HG02678 (cell line): ENCODE results near the gene SIPA1.
A peak's percentile ranks its signal among the peaks of the same experiment; 100 is the strongest.
"Not testable (repeated sequence)": the region's sequence is repeated elsewhere in the genome, so short reads cannot be mapped to it uniquely, and the experiment has no call there.

Experiments
- ATAC-seq: cut with Tn5 transposase; IDR thresholded peaks from one replicate; pipeline ENCODE4 v1.9.1; 2021; ENCODE audit warnings: mild to moderate bottlenecking, moderate library complexity; ENCODE audit not compliant: unreplicated experiment

Gene SIPA1

GRCh38 chr11:65657426-65657825 is 19.5 kb downstream of the SIPA1 start:
- ATAC-seq, result no peak

DNA sequence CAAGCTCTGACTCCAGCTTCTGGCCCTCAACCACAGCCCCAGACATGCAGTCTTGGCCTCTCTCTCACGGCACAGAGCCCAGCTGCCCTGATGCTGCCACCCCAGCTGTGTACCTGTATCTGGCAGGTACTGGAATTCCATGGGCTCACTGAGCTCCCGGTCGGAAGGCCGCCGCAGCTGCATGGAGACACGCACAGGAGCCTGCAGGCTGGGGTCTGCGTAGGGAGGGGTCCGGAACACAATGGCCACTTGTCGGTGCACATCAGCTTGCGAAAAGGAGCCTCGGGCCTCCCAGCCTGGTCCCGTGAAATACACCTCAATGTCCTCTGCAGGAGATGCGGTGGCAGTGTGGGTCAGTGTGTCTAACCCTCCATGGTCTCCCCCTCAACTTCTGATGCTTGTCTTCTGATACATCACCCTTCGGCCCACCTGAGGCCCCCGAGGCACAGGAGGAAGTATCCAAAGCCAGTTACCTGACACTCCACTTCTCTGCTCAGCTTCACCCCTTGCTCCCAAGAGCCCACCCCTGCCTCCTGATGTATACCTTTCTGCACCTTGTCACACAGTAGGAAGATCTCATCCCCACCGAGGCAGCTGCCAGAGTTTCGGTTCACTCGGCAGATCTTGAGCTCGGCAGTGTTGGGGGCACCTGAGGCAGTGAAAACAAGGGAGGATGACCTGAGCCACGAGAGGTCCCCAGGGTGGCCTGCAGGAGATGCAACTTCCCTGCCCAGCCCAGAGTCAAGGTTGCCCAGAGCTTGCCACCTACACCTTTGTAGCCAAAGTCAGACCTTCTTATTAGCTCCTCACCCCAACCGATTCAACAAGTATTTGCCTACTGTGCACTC is 20.5 kb downstream of the SIPA1 start:
- no peak for ATAC-seq

- ATAC-seq, result no peak
Observed at GRCh38 chr11:65660038-65660437, 22.1 kb downstream of the SIPA1 start.

DNA sequence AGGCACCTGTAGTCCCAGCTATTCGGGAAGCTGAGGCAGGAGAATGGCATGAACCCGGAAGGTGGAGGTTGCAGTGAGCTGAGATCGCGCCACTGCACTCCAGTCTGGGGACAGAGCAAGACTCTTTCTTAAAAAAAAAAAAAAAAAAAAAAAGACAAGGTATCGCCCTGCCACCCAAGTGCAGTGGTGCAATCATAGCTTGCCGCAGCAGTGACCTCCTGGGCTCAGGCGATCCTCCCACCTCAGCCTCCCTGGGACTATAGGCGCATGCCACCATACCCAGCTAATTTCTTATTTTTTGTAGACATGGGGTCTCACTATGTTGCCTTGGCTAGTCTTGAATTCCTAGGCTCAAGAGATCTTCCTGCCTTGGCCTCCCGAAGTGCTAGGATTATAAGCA is 23.0 kb downstream of the SIPA1 start:
- ATAC-seq, result not testable (repeated sequence)

GRCh38 chr11:65661599-65662246 is 23.8 kb downstream of the SIPA1 start:
- ATAC-seq, result no peak

- no peak for ATAC-seq
Observed at GRCh38 chr11:65662247-65662798, 24.4 kb downstream of the SIPA1 start.

DNA sequence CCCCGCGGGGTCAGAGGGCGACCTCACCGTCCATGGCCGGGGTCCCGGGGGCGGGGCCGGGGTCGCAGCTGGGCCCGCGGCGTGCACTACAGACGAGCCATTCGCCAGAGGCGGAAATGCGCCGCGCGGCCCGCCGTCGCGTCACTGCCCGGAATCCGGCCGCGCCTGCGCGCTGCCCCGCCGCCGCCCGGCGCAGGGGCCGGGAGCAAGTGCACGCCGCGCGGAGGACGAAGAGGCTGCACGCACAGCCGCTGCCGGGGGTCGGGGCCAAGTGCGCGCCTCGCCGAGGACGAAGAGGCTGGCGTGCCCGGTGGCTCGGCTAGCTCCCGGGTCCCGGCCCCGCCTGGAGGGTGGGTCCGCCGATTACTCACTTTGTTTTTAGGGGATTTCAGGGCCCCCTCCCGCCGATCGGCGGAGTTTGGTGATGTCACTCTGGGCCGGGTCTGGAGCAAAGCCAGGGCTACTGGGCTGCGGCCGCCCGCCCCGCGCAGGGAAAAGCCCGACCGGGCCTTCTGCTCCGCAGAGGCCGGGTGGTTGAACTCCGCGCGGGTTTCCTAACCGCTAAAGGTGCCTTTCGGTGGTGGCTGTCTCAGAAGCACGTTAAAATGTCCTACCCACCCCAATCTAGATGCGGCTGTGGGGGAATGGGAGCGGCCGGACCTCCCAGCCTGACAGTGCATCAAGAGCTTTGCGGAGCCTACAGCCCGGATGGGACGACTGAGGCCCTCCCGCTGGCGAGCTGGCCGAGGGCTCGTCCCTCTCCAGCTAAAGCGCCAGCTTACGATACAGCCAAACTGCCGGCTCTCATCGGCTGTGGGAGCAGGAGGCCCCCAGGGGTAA is 25.1 kb downstream of the SIPA1 start, which contains the start of gene RELA:
Gene RELA, minus strand, starts transcription at position 118 of the 840 bp plus-strand sequence. Its CDS starts 84 bp downstream, at position 34.
- peak; percentile 81 for ATAC-seq

DNA sequence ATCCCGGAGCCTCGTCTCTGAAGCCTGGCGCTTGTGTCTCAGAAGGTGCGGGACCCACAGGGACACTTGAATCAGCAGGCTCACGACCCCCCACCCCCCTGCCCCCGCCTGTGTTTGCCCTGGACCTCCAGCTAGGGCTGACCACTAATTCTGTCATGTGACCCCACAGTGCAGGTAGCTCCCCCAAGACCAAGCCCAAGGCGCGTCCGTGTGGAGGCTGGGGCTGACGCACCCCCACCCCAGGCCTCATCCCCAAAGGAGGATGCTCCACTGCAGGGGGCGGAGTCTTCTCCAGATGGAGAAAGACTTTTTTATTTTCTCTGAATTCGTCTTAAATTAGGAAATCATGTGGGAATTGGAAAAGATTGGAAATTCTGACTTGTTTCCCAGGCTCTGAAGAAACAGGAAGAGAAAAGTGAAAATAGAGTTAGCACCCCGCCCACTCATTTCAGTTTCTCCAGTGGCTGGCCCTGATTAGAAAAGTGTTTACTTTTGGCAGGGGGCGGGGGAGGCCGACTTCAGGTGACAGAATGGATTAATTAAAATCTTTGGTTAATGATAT is 25.8 kb downstream of the SIPA1 start:
- ATAC-seq, result peak; percentile 20

GRCh38 chr11:65672180-65672860 is 34.4 kb downstream of the SIPA1 start:
- ATAC-seq, result no peak

GRCh38 chr11:65672982-65673381 is 35.1 kb downstream of the SIPA1 start:
- no peak for ATAC-seq

DNA sequence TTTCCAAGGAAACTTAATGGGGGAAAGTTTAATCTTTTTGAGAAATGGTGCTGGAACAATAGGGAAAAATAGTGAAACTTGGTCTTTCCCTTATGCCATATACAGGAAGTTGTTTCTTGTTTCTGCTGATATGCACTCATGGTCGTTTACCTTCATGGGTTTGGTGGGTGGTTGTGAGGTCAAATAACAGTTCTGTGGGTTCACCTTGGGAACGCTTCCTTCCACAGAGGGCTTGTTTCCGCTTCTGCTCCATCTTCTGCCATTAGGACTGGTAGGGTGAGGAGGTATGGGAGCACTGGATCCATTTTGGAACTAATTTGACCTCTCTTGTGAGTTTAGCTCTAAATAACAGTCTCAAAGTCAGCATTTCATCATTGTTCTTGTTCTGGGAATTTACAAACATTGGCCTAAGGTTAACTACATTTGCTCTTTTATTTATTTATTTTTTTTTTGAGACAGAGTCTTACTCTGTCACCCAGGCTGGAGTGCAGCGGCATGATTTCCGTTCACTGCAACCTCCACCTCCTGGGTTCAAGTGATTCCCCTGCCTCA is 42.4 kb downstream of the SIPA1 start:
- no peak for ATAC-seq

DNA sequence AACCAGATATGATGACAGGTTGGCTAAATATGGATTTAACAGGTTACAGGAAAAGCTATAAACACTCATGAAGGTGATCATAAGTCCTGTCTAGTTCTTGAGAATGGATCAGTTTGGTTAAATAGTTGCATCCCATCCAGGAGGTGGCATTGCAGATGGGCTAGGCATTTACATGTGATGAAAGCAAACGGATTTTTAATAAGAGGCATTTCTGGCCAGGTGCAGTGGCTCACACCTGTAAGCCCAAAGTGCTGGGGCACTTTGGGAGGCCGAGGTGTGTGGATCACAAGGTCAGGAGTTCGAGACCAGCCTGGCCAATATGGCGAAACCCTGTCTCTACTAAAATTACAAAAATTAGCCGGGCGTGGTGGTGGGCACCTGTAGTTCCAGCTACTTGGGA is 45.6 kb downstream of the SIPA1 start:
- not testable (repeated sequence) for ATAC-seq

- no peak for ATAC-seq
Observed at GRCh38 chr11:65685981-65686380, 48.1 kb downstream of the SIPA1 start.

- ATAC-seq, result not testable (repeated sequence)
Observed at GRCh38 chr11:65691847-65692246, 53.9 kb downstream of the SIPA1 start.

- no peak for ATAC-seq
Observed at GRCh38 chr11:65692367-65692766, 54.5 kb downstream of the SIPA1 start.

GRCh38 chr11:65695459-65696241 is 57.7 kb downstream of the SIPA1 start:
- no peak for ATAC-seq

DNA sequence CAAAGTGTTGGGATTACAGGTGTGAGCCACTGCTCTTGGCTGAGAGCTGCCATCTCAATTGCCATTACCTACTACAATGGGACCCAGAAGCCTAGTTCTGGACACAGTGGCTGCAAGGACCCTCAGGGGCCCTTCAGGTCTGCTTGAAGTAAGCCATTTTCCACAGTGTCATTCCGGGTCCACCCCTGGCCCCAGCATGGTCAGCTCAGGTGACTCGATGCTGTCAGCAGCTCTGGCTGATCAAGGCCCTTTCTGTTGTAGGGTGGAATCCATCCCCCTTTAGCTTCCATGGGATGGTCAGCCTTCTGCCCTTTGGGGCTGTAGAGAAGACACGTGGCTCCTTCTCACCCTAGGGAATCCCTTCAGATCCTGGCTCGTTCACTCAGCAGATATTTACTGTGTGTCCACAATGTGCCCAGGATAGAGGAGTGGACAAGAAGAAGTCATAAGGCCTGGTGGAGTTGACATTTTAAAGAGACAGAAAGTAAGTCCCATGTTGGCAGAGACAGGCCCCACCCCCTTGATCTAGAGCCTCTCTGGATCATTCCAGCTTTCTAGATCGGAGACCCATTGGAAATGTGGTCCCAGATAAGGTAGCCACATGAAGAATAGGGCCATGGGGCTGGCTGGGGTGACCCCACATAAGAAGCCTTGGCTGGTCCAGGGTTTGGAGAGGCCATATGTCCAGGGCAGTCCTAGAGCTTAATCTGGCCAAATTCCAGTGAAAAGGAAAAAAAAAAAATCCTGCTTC is 59.1 kb downstream of the SIPA1 start:
- ATAC-seq, result no peak

- no peak for ATAC-seq
Observed at GRCh38 chr11:65698205-65698604, 60.3 kb downstream of the SIPA1 start.
